ENCODE data around the gene WDR45. TPM values are rescaled to one million over a fixed set of nuclear protein-coding genes. Genes with fewer than 3 reads are reported as not detected.
A peak's percentile ranks its signal among the peaks of the same experiment; 100 is the strongest.
"Not testable (repeated sequence)": the region's sequence is repeated elsewhere in the genome, so short reads cannot be mapped to it uniquely, and the experiment has no call there.

The WDR45 gene
- total and polyA plus RNA-seq, 10 of the 15 experiments (the other 5 are each of a cell fraction or from before 2014, with no cell fraction given), result 5.9 to 30.9 (median 20.6) TPM

- ChIA-PET CTCF (no interaction called here), SMC1A (ENCODE audit: uncharacterized antibody, unreplicated experiment) (no interaction called here), POLR2A (no interaction called here), RAD21 (ENCODE audit: unreplicated experiment) (no interaction called here)
- intact Hi-C loops (cut with micrococcal nuclease; ENCODE audit: unreplicated experiment), result no loop called here
- H3K4me2 ChIP-seq (ENCODE audit: control insufficient read depth, insufficient read depth), result no peak overlapping the region
- no peaks in the 10 kb centered on the region for H3K27me3 ChIP-seq (replicated peaks in 1 of 2; ENCODE audit: control insufficient read depth in 2 of 2, insufficient read depth in 2 of 2, low read length in 1 of 2)
- in situ Hi-C loops (cut with MboI), result no loop called here
- no peak for ATAC-seq
- FAIRE-seq, result no peak
- TF ChIP-seq, protein P1, sequence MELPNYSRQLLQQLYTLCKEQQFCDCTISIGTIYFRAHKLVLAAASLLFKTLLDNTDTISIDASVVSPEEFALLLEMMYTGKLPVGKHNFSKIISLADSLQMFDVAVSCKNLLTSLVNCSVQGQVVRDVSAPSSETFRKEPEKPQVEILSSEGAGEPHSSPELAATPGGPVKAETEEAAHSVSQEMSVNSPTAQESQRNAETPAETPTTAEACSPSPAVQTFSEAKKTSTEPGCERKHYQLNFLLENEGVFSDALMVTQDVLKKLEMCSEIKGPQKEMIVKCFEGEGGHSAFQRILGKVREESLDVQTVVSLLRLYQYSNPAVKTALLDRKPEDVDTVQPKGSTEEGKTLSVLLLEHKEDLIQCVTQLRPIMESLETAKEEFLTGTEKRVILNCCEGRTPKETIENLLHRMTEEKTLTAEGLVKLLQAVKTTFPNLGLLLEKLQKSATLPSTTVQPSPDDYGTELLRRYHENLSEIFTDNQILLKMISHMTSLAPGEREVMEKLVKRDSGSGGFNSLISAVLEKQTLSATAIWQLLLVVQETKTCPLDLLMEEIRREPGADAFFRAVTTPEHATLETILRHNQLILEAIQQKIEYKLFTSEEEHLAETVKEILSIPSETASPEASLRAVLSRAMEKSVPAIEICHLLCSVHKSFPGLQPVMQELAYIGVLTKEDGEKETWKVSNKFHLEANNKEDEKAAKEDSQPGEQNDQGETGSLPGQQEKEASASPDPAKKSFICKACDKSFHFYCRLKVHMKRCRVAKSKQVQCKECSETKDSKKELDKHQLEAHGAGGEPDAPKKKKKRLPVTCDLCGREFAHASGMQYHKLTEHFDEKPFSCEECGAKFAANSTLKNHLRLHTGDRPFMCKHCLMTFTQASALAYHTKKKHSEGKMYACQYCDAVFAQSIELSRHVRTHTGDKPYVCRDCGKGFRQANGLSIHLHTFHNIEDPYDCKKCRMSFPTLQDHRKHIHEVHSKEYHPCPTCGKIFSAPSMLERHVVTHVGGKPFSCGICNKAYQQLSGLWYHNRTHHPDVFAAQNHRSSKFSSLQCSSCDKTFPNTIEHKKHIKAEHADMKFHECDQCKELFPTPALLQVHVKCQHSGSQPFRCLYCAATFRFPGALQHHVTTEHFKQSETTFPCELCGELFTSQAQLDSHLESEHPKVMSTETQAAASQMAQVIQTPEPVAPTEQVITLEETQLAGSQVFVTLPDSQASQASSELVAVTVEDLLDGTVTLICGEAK (IDR thresholded peaks at IDR 0.05; ENCODE audit: borderline replicate concordance), result no peak
- 0 out of 6 replicates have a peak, but pooled peaks of 1 of the 3 experiments have one; percentile 4 for TF ChIP-seq CTCF (IDR thresholded peaks at IDR 0.05 in 2 of 3, conservative IDR thresholded peaks at IDR 0.05 in 1 of 3; ENCODE audit: control insufficient read depth in 2 of 3, extremely low read depth in 1 of 3, insufficient read depth in 1 of 3, low read depth in 3 of 3, low read length in 3 of 3)
- TF ChIP-seq CEBPB (IDR thresholded peaks at IDR 0.05; ENCODE audit: borderline replicate concordance in 1 of 2, low read depth in 2 of 2, low read length in 2 of 2), result no peak
- no peaks in the 10 kb centered on the region for H3K9me3 ChIP-seq (replicated peaks; ENCODE audit: control insufficient read depth, insufficient read depth, low read length)
- H4K20me1 ChIP-seq (ENCODE audit: control insufficient read depth, insufficient read depth), result no peaks in the 10 kb centered on the region
- no peaks in the 10 kb centered on the region for H3K4me1 ChIP-seq (ENCODE audit: control insufficient read depth, insufficient read depth, low read length)
- no TSS peak for BruUV-seq (replicated peaks)
- H2AFZ ChIP-seq (ENCODE audit: control insufficient read depth, low read depth, low read length), result no peak overlapping the region
- no peaks in the 10 kb centered on the region for H3K79me2 ChIP-seq (ENCODE audit: control insufficient read depth, insufficient read depth, low read length)
- no peak overlapping the region for H3K9ac ChIP-seq (ENCODE audit: control insufficient read depth, insufficient read depth, low read length)
- no peak for DNase-seq (ENCODE audit: low read depth, low spot score)
- H3K27ac ChIP-seq (ENCODE audit: control insufficient read depth, insufficient read depth), result no peak overlapping the region
- no peaks in the 10 kb centered on the region for H3K36me3 ChIP-seq (ENCODE audit: control insufficient read depth in 2 of 2, insufficient read depth in 2 of 2, low read length in 1 of 2)
- WGBS (ENCODE audit: insufficient coverage, insufficient replicate concordance, low lambda C conversion rate, missing lambda C conversion rate), result 41% methylated on average over 4 of the region's 4 CpGs
- no peak overlapping the region for H3K4me3 ChIP-seq
Observed at GRCh38 chrX:49129427-49129826, 49.7 kb upstream of the WDR45 start.

DNA sequence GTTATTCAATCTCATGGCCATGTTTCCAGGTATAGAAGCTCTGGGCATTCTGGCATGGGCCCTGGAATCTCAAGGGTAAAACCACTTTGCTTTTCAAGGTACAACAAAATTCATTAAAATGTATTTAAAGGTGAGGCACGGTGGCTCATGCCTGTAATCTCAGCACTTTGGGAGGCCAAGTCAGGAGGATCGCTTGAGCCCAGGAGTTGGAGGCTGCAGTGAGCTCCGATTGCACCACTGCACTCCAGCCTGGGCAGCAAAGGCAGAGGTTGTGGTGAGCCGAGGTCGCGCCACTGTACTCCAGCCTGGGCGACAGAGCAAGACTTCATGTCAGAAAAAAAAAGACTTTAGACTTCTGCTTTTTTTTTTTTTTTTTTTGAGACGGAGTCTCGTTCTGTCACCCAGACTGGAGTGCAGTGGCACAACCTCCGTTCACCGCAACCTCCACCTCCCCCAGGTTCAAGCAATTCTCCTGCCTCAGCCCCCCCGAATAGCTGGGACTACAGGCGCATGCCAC, 48.1 kb upstream of the WDR45 start:
- H3K9me3 ChIP-seq (replicated peaks; ENCODE audit: control insufficient read depth, insufficient read depth, low read length); H4K20me1 ChIP-seq (ENCODE audit: control insufficient read depth, insufficient read depth); RAD21 ChIA-PET (ENCODE audit: unreplicated experiment); BruUV-seq (replicated peaks); H3K27me3 ChIP-seq (replicated peaks in 1 of 2; ENCODE audit: control insufficient read depth in 2 of 2, insufficient read depth in 2 of 2, low read length in 1 of 2); H3K4me3 ChIP-seq; H3K4me1 ChIP-seq (ENCODE audit: control insufficient read depth, insufficient read depth, low read length); H3K36me3 ChIP-seq (ENCODE audit: control insufficient read depth in 2 of 2, insufficient read depth in 2 of 2, low read length in 1 of 2); in situ Hi-C loops (cut with MboI); H3K27ac ChIP-seq (ENCODE audit: control insufficient read depth, insufficient read depth); H2AFZ ChIP-seq (ENCODE audit: control insufficient read depth, low read depth, low read length); CTCF ChIA-PET; H3K79me2 ChIP-seq (ENCODE audit: control insufficient read depth, insufficient read depth, low read length); POLR2A ChIA-PET; intact Hi-C loops (cut with micrococcal nuclease; ENCODE audit: unreplicated experiment); DNase-seq (ENCODE audit: low read depth, low spot score); FAIRE-seq; H3K4me2 ChIP-seq (ENCODE audit: control insufficient read depth, insufficient read depth); ATAC-seq; H3K9ac ChIP-seq (ENCODE audit: control insufficient read depth, insufficient read depth, low read length): not testable (repeated sequence)
- SMC1A ChIA-PET (ENCODE audit: uncharacterized antibody, unreplicated experiment), result interaction anchor here (0.7 to 1.5 kb wide), 2 partner anchors 10 to 12 kb away, joined by 3 read pairs; no protein-coding TSS in a partner anchor
- WGBS (ENCODE audit: insufficient coverage, insufficient replicate concordance, low lambda C conversion rate, missing lambda C conversion rate), result 49% methylated on average over 12 of the region's 13 CpGs

Measured in GM12878 (cell line).